Vagina (tissue), 2 donors: ENCODE measurements around the gene GALR2. TPM values are rescaled to one million over a fixed set of nuclear protein-coding genes. Genes with fewer than 3 reads are reported as not detected.

ENCODE experiments used
- DNase-seq, 2 donors: peaks; one replicate each; pipeline ENCODE4 v3.0.0-alpha.2; 2017; ENCODE audit errors: extremely low spot score in 2 of 2
- H3K27ac ChIP-seq: fragments of 200-600 bp; sonication (generic); one replicate; pipeline ENCODE4 v1.5.1; 2019
- H3K27me3 ChIP-seq: fragments of 200-600 bp; sonication (generic); one replicate; pipeline ENCODE4 v1.5.1; 2019
- H3K36me3 ChIP-seq, 2 donors: fragments of 200-600 bp; sonication (generic); one replicate each; pipeline ENCODE4 v1.5.1; 2017 to 2019
- H3K4me1 ChIP-seq: fragments of 200-600 bp; sonication (generic); one replicate; pipeline ENCODE4 v1.5.1; 2019
- H3K4me3 ChIP-seq, 2 donors: fragments of 200-600 bp; sonication (generic); 1 replicate in 1 of 2; 2 replicates in 1 of 2; pipeline ENCODE4 v1.5.1; 2016 to 2019
- H3K9me3 ChIP-seq: fragments of 200-600 bp; sonication (generic); one replicate; pipeline ENCODE4 v1.5.1; 2019
- POLR2A ChIP-seq, 2 donors: fragments of 450-650 bp; IDR thresholded peaks; one replicate each; pipeline ENCODE4 v1.6.1; 2017; ENCODE audit warnings: antibody characterized with exemption in 2 of 2, mild to moderate bottlenecking in 2 of 2, moderate library complexity in 2 of 2
- POLR2AphosphoS5 ChIP-seq, 2 donors: sonication (generic); formaldehyde crosslinking; IDR thresholded peaks; one replicate each; pipeline ENCODE4 v1.9.0; 2017; ENCODE audit warnings: antibody characterized with exemption in 2 of 2, mild to moderate bottlenecking in 2 of 2, low read depth in 1 of 2; ENCODE audit not compliant: insufficient read depth in 1 of 2
- intact Hi-C: fragments of 100-400 bp; cut with DNase I; formaldehyde crosslinking; loops from one replicate; pipeline ENCODE4 v1.15.1; 2023
- total RNA-seq: library from RNA; depleted of rRNA; stranded (reverse); fragments of >200 nt; gene quantifications from one replicate; pipeline ENCODE4 v1.2.3, GENCODE V29; 2016
- TF ChIP-seq, protein P1 (sequence below), 3 experiments: fragments of 450-650 bp in 2 of 3; fragments of 200-600 bp in 1 of 3; sonication (generic) in 1 of 3; IDR thresholded peaks; one replicate each; pipeline ENCODE4 v1.5.1; 2017 to 2019; ENCODE audit warnings: antibody characterized with exemption in 3 of 3, mild to moderate bottlenecking in 2 of 3, moderate library complexity in 2 of 3

The GALR2 gene
- total RNA-seq, 1 donor from 2014 or later, result not detected

DNA sequence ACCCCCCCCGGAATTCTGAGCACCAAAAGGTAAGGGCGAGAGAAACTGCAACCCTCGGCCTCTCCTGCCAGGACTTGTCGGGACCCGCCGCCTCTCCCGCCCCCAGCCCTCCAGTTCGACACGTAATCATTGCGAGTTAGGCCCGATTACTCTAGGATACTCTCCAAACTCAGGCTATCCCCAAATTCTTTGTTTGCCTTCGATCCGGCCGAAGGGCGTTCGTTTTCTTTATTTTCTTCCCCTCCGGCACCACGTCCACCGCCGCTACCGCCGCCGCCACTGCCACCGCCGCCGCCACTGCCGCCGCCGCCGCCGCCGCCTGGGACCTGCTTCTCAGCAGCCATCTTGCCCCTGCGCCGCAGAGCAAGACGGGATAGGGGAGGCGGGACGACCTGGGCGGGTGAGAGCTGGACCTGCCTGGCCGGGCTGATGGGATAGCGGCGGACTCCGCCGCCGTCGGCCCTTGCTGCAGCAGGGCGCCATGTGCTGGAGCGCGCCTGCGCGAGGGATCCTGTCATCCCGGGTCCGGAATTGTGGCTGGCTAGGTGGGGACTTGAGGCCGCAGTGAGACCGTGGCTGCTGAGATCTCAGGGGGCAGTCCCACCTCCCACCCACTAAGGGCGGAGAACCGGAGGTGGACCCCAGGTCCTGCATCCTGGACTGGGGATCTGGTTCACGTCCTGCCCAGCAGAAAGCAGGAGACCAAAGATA, 2.3 kb upstream of the GALR2 start, which contains the start of gene SRP68:
TSS of gene SRP68 (minus strand) at position 370 of the 711 bp plus-strand sequence. CDS start at position 344, 26 bp downstream.
- intact Hi-C loops, result no loop called here
- H3K4me1 ChIP-seq, result peaks cover 63% of the 10 kb centered on the region

DNA sequence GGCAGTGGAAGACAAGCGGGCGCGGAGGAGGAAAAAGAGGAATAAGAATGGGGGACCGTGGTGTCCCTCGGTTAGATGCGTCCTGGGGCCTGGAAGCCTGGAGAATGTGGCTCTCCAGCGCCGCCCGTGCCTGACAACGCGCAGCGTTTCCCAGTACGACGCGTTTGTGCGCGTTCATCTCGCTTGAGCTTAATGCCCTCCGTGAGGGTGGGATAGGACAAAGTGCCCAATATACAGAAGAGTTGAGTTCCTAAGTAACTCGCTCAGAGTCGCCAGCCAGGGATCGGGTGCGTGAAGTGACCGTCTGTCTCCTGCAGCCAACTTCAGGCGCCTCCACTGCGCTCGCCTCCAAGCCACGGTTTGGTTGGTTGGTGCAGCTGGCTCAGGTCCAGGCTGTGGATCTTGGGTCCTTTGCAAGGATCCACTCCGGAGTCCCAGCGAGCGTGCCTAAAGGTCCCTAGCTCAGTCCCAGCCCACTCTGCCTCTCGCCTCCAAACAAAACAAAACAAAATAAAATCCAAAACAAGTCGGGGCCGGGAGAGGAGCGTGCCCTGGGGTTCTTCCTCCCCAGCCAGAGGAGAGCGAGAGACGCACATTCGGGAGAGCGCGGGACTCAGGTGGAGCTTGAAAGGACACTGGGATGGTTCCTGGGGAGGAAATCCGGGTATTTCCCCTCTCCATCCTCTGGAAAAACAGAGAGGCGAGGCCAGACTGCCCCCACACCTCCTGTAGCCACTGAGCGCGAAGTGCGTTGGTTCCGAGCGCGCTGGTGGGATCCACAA, 974 bp downstream of the GALR2 start:
- intact Hi-C loops, result no loop called here
- TF ChIP-seq POLR2AphosphoS5 (IDR thresholded peaks at IDR 0.05; ENCODE audit: insufficient read depth in 1 of 2, low read depth in 1 of 2), result no peak
- TF ChIP-seq POLR2A (IDR thresholded peaks at IDR 0.05), result no peak
- peaks cover 68% of the 10 kb centered on the region for H3K4me1 ChIP-seq

More for the DNA sequence above, 2.3 kb upstream of the GALR2 start, which contains the start of gene SRP68:
- Histone ChIP-seq H3K4me3 (peak within 1 kb of the TSS; percentile 89 to 99), H3K9me3 (no peaks in the 10 kb centered on the region), H3K27ac (peak within 1 kb of the TSS; percentile 84), H3K36me3 (peaks cover 0 to 11% of the 10 kb centered on the region in 2 donors), H3K27me3 (peaks cover 32% of the 10 kb centered on the region)
- TF ChIP-seq, protein P1, sequence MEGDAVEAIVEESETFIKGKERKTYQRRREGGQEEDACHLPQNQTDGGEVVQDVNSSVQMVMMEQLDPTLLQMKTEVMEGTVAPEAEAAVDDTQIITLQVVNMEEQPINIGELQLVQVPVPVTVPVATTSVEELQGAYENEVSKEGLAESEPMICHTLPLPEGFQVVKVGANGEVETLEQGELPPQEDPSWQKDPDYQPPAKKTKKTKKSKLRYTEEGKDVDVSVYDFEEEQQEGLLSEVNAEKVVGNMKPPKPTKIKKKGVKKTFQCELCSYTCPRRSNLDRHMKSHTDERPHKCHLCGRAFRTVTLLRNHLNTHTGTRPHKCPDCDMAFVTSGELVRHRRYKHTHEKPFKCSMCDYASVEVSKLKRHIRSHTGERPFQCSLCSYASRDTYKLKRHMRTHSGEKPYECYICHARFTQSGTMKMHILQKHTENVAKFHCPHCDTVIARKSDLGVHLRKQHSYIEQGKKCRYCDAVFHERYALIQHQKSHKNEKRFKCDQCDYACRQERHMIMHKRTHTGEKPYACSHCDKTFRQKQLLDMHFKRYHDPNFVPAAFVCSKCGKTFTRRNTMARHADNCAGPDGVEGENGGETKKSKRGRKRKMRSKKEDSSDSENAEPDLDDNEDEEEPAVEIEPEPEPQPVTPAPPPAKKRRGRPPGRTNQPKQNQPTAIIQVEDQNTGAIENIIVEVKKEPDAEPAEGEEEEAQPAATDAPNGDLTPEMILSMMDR (IDR thresholded peaks at IDR 0.05), result peak in 1 of 3 experiments; percentile 36
- TF ChIP-seq POLR2AphosphoS5 (IDR thresholded peaks at IDR 0.05; ENCODE audit: insufficient read depth in 1 of 2, low read depth in 1 of 2) (peak; percentile 78), POLR2A (IDR thresholded peaks at IDR 0.05) (peak in 1 of 2 donors; percentile 38)
- DNase-seq, result no peak

DNA sequence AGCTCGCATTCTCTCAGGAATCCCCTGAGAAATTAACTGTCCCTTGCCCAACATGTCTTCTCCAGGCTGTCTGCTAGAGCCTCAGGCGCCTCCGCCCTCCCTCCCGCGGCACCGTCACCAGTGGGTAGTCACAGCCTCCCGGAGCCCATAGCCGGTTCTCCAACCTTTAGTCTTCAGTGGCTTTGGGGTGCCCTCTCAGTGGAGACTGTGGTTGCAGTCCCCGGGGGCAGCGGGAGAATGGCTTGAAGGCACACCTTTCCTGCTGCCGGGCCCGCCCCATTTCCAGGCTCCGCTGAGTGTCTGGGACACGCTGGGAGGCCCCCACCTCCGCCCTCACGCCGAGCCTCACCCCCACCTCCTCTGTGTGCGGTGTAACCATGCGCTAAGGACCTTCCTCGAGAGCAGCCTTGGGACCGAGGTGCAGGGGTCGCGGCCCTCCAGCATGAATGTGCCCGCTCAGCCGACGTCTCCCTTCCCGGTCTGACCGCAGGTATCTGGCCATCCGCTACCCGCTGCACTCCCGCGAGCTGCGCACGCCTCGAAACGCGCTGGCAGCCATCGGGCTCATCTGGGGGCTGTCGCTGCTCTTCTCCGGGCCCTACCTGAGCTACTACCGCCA, 1.7 kb downstream of the GALR2 start:
- Histone ChIP-seq H3K9me3 (no peaks in the 10 kb centered on the region), H3K4me3 (peak overlapping the region in 1 of 2 donors; percentile 21), H3K27ac (no peak overlapping the region), H3K36me3 (no peaks in the 10 kb centered on the region), H3K27me3 (peaks cover 32% of the 10 kb centered on the region), H3K4me1 (peaks cover 64% of the 10 kb centered on the region)
- no peak for DNase-seq
- intact Hi-C loops, result no loop called here
- TF ChIP-seq, protein P1 (IDR thresholded peaks at IDR 0.05), result no peak
- TF ChIP-seq POLR2A (IDR thresholded peaks at IDR 0.05) (no peak), POLR2AphosphoS5 (IDR thresholded peaks at IDR 0.05; ENCODE audit: insufficient read depth in 1 of 2, low read depth in 1 of 2) (no peak)

More for the DNA sequence above, 974 bp downstream of the GALR2 start:
- no peaks in the 10 kb centered on the region for H3K36me3 ChIP-seq
- no peaks in the 10 kb centered on the region for H3K9me3 ChIP-seq
- peaks cover 32% of the 10 kb centered on the region for H3K27me3 ChIP-seq
- H3K4me3 ChIP-seq, result peak overlapping the region in 1 of 2 donors; percentile 21
- no peak overlapping the region for H3K27ac ChIP-seq
- DNase-seq, result no peak

DNA sequence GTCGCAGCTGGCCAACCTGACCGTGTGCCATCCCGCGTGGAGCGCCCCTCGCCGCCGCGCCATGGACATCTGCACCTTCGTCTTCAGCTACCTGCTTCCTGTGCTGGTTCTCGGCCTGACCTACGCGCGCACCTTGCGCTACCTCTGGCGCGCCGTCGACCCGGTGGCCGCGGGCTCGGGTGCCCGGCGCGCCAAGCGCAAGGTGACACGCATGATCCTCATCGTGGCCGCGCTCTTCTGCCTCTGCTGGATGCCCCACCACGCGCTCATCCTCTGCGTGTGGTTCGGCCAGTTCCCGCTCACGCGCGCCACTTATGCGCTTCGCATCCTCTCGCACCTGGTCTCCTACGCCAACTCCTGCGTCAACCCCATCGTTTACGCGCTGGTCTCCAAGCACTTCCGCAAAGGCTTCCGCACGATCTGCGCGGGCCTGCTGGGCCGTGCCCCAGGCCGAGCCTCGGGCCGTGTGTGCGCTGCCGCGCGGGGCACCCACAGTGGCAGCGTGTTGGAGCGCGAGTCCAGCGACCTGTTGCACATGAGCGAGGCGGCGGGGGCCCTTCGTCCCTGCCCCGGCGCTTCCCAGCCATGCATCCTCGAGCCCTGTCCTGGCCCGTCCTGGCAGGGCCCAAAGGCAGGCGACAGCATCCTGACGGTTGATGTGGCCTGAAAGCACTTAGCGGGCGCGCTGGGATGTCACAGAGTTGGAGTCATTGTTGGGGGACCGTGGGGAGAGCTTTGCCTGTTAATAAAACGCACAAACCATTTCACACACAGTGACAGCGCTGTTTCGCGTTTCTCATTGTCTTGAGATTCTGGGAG, 2.4 kb downstream of the GALR2 start:
- peaks cover 32% of the 10 kb centered on the region for H3K27me3 ChIP-seq
- no peak for DNase-seq
- H3K36me3 ChIP-seq, result no peaks in the 10 kb centered on the region
- no peak overlapping the region for H3K27ac ChIP-seq
- H3K4me3 ChIP-seq, result peak overlapping the region in 1 of 2 donors; percentile 21
- peaks cover 57% of the 10 kb centered on the region for H3K4me1 ChIP-seq
- intact Hi-C loops, result no loop called here
- H3K9me3 ChIP-seq, result no peaks in the 10 kb centered on the region
- TF ChIP-seq, protein P1 (IDR thresholded peaks at IDR 0.05), result no peak
- TF ChIP-seq POLR2AphosphoS5 (IDR thresholded peaks at IDR 0.05; ENCODE audit: insufficient read depth in 1 of 2, low read depth in 1 of 2) (peak in 1 of 2 donors; percentile 28), POLR2A (IDR thresholded peaks at IDR 0.05) (no peak)
